Measurements from ENCODE around the gene MAJIN.

- TF ChIP-seq POLR2AphosphoS5 (IDR thresholded peaks at IDR 0.05), result no peak
- TF ChIP-seq EP300 (IDR thresholded peaks at IDR 0.05), result no peak
- TF ChIP-seq CTCF (IDR thresholded peaks at IDR 0.05), result no peak
- TF ChIP-seq POLR2A (IDR thresholded peaks at IDR 0.05), result no peak
Observed at GRCh38 chr11:65017937-65018336, 46.0 kb upstream of the MAJIN start.
